B cell (primary cell): ENCODE data around the gene DLST. TPM values are rescaled to one million over a fixed set of nuclear protein-coding genes. Genes with fewer than 3 reads are reported as not detected.

ENCODE experiments used
- ATAC-seq: fragments of 200-7000 bp; cut with Tn5 transposase; one replicate; pipeline ENCODE4 v1.10.0; 2021; ENCODE audit warnings: low read depth, mild to moderate bottlenecking, moderate number of reproducible peaks, moderate library complexity
- CTCF ChIA-PET: fragments of 350-600 bp; sonication (Branson Sonifier 250); formaldehyde crosslinking; loops from one replicate; lab custom pipeline; 2021; ENCODE audit warnings: antibody characterized with exemption, inconsistent platforms; lab: Charles Lee
- POLR2A ChIA-PET: fragments of 350-600 bp; sonication (Branson Sonifier 250); formaldehyde crosslinking; loops from one replicate; lab custom pipeline; 2021; ENCODE audit warnings: antibody characterized with exemption; lab: Charles Lee
- DNase-seq: peaks from one replicate; pipeline ENCODE4 v3.0.0; 2013
- H2AFZ ChIP-seq: 2 replicates; pipeline ENCODE4 v1.6.1; 2012; ENCODE audit warnings: mild to moderate bottlenecking, low read depth, low read length; ENCODE audit not compliant: insufficient read depth, poor library complexity, severe bottlenecking
- H3K27ac ChIP-seq, 2 donors: 1 replicate in 1 of 2; 2 replicates in 1 of 2; pipeline ENCODE4 v1.5.1; 2012 to 2013; ENCODE audit warnings: low read length in 2 of 2, mild to moderate bottlenecking in 2 of 2, moderate library complexity in 1 of 2
- H3K27me3 ChIP-seq, 4 experiments: fragments of 200-600 bp in 1 of 4; sonication (generic) in 1 of 4; replicated peaks in 1 of 4; 1 replicate in 2 of 4; 2 replicates in 2 of 4; pipeline versions ENCODE4 v1.6.1 to v1.7.0; 2013 to 2016; ENCODE audit warnings: low read length in 3 of 4, mild to moderate bottlenecking in 2 of 4, mixed read lengths in 1 of 4, moderate library complexity in 1 of 4; ENCODE audit not compliant: insufficient read depth in 4 of 4, control insufficient read depth in 3 of 4; ENCODE audit errors: control extremely low read depth in 1 of 4
- H3K36me3 ChIP-seq, 2 experiments: replicated peaks in 1 of 2; 1 replicate in 1 of 2; 2 replicates in 1 of 2; pipeline versions ENCODE4 v1.6.1 to v1.7.1; 2013; ENCODE audit warnings: low read length in 1 of 2; ENCODE audit not compliant: insufficient read depth in 2 of 2, control insufficient read depth in 1 of 2; ENCODE audit errors: control extremely low read depth in 1 of 2, extremely low read depth in 1 of 2
- H3K4me1 ChIP-seq, 2 donors: fragments of 200-600 bp in 1 of 2; sonication (generic) in 1 of 2; 1 replicate in 1 of 2; 2 replicates in 1 of 2; pipeline versions ENCODE4 v1.5.1 to v1.6.1; 2013 to 2017; ENCODE audit warnings: low read length in 2 of 2; ENCODE audit not compliant: control insufficient read depth in 2 of 2, insufficient read depth in 2 of 2
- H3K4me2 ChIP-seq: replicated peaks from 2 replicates; pipeline ENCODE3; 2012; ENCODE audit warnings: mild to moderate bottlenecking, low read depth, low read length; ENCODE audit not compliant: poor library complexity, severe bottlenecking
- H3K4me3 ChIP-seq, 5 experiments: fragments of 200-600 bp in 1 of 5; sonication (generic) in 1 of 5; 1 replicate in 3 of 5; 2 replicates in 2 of 5; pipeline versions ENCODE4 v1.5.1 to v1.7.0; 2011 to 2016; ENCODE audit warnings: low read length in 4 of 5, mild to moderate bottlenecking in 4 of 5, low read depth in 2 of 5, control low read depth in 1 of 5, moderate library complexity in 1 of 5; ENCODE audit not compliant: insufficient read depth in 1 of 5; ENCODE audit errors: control extremely low read depth in 1 of 5, extremely low read depth in 1 of 5
- H3K79me2 ChIP-seq: fragments of 200-600 bp; sonication (generic); one replicate; pipeline ENCODE4 v1.6.0; 2016; ENCODE audit warnings: low read length; ENCODE audit not compliant: control insufficient read depth, insufficient read depth
- H3K9ac ChIP-seq: fragments of 200-600 bp; sonication (generic); 2 replicates; pipeline ENCODE4 v1.6.1; 2017; ENCODE audit warnings: mild to moderate bottlenecking, low read length, moderate library complexity
- H3K9me3 ChIP-seq, 3 donors: one replicate each; pipeline versions ENCODE4 v1.6.1 to v1.7.1; 2013; ENCODE audit warnings: low read length in 2 of 3; ENCODE audit not compliant: control insufficient read depth in 2 of 3, insufficient read depth in 1 of 3; ENCODE audit errors: control extremely low read depth in 1 of 3
- H4K20me1 ChIP-seq: 2 replicates; pipeline ENCODE4 v1.6.0; 2012; ENCODE audit warnings: mild to moderate bottlenecking, low read length; ENCODE audit not compliant: insufficient read depth, control insufficient read depth, poor library complexity, severe bottlenecking
- H3K27ac Mint-ChIP-seq: one replicate; pipeline ENCODE4 v1.8.0; 2021; ENCODE audit warnings: mixed read lengths
- H3K27me3 Mint-ChIP-seq: one replicate; pipeline ENCODE4 v1.8.0; 2021; ENCODE audit warnings: mixed read lengths
- H3K4me1 Mint-ChIP-seq: one replicate; pipeline ENCODE4 v1.8.0; 2021; ENCODE audit warnings: mixed read lengths
- H3K4me3 Mint-ChIP-seq: one replicate; pipeline ENCODE4 v1.8.0; 2021; ENCODE audit warnings: mixed read lengths
- H3K9me3 Mint-ChIP-seq: one replicate; pipeline ENCODE4 v1.8.0; 2022; ENCODE audit warnings: mixed read lengths; ENCODE audit not compliant: insufficient read depth
- EZH2 ChIP-seq: IDR thresholded peaks from 2 replicates; pipeline ENCODE4 v1.6.1; 2012; ENCODE audit warnings: borderline replicate concordance, low read depth, mild to moderate bottlenecking, moderate library complexity, low read length; ENCODE audit not compliant: insufficient read depth, poor library complexity, severe bottlenecking
- WGBS: methylation state at CpG from one replicate; pipeline ENCODE4 v1.1.5; 2013; ENCODE audit warnings: missing lambda C conversion rate; ENCODE audit not compliant: insufficient coverage; 5-methylcytosine and 5-hydroxymethylcytosine counted together
- intact Hi-C: fragments of 100-400 bp; cut with micrococcal nuclease; formaldehyde crosslinking; loops from one replicate; pipeline ENCODE4 v1.10.0; 2022
- polyA plus RNA-seq: library from polyadenylated mRNA; depleted of rRNA; stranded (reverse); fragments of >200 nt; gene quantifications from 2 replicates; pipeline ENCODE4 v1.2.3, GENCODE V29; 2012
- total RNA-seq, 2 donors: library from RNA; stranded (reverse); fragments of 120-200 nt in 1 of 2; gene quantifications; 1 replicate in 1 of 2; 2 replicates in 1 of 2; pipeline versions ENCODE4 v1.2.3 to v1.2.4, GENCODE V29; 2013 to 2022
- TF ChIP-seq, protein P1 (sequence below): fragments of 200-600 bp; IDR thresholded peaks from one replicate; pipeline ENCODE4 v1.8.0; 2022; ENCODE audit warnings: antibody characterized with exemption, mild to moderate bottlenecking

The DLST gene
- total and polyA plus RNA-seq, 2 donors (not counting 1 experiment from before 2014, with no cell fraction given) = 73.1 to 89.5 TPM

DNA sequence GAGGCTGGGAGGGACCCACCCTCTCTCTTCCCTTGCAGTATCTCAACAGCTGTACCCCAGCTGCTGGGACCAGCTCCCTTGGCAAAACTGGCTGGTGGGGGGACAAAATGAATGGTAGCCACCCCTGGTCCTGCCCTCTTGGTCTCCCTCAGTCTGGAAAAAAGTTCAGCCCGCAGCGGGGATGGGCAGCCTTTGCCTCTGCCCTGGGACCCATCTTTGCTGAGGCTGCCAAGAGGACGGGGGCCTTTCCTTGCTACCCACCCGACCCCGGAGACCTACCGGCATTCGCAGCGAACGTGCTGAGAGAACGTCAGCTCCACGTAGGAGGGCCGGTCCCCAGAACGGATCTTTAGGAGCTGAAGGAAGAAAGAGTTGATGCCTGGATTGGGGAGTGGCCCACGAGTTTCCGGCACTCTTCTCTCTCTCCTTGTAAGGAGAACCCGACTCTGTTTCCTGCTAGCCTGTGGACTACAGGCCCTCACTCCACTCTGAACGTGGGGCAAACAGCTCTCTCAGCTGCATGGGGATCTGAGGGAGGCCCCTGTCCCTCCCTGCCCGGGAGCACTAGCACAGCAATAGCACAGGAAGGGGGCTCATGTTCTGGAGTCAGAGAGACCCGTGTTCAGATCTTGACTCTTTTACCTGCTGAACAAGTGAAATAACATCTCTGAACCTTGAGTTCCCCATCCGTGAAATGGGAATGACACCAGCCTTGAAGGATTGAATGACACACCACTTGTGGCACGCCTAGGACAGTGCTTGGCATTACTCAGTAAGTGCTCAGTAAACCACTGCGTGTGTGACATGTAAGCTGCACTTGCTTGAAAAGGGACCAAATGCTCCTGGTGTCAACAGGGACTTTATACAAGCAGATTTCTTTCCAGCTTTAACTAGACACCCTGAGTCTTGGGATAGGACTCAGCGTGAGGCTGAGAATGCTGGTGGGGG lies 66.8 kb downstream of the DLST start:
- peaks cover 11 to 14% of the 10 kb centered on the region in 2 donors for H3K4me1 ChIP-seq
- no peak overlapping the region for H3K27ac ChIP-seq
- no peak overlapping the region for H3K4me3 ChIP-seq
- ATAC-seq = no peak
- H3K9me3 ChIP-seq = no peaks in the 10 kb centered on the region
- no peak overlapping the region for H3K9ac ChIP-seq
- peaks cover 0 to 9% (median 0%) of the 10 kb centered on the region in 4 experiments for H3K27me3 ChIP-seq
- no peak overlapping the region for H3K4me2 ChIP-seq
- TF ChIP-seq, protein P1, sequence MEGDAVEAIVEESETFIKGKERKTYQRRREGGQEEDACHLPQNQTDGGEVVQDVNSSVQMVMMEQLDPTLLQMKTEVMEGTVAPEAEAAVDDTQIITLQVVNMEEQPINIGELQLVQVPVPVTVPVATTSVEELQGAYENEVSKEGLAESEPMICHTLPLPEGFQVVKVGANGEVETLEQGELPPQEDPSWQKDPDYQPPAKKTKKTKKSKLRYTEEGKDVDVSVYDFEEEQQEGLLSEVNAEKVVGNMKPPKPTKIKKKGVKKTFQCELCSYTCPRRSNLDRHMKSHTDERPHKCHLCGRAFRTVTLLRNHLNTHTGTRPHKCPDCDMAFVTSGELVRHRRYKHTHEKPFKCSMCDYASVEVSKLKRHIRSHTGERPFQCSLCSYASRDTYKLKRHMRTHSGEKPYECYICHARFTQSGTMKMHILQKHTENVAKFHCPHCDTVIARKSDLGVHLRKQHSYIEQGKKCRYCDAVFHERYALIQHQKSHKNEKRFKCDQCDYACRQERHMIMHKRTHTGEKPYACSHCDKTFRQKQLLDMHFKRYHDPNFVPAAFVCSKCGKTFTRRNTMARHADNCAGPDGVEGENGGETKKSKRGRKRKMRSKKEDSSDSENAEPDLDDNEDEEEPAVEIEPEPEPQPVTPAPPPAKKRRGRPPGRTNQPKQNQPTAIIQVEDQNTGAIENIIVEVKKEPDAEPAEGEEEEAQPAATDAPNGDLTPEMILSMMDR = no peak
- TF ChIP-seq EZH2 = no peak
- Mint-ChIP-seq H3K4me1 (peaks cover 12% of the 10 kb centered on the region), H3K9me3 (no peaks in the 10 kb centered on the region), H3K27me3 (peaks cover 4% of the 10 kb centered on the region), H3K4me3 (no peak overlapping the region), H3K27ac (no peak overlapping the region)
- no peak for DNase-seq
- WGBS = 95% methylated on average over 10 of the region's 23 CpGs
- no peaks in the 10 kb centered on the region for H4K20me1 ChIP-seq
- ChIA-PET POLR2A (no interaction called here), CTCF (interaction anchor here (1.1 to 6.7 kb wide), 7 partner anchors 11 to 355 kb away, joined by 3 to 71 read pairs (median 7); no protein-coding TSS in a partner anchor)
- intact Hi-C loops = loop anchor here (10.0 kb wide), 1 partner anchor 356 kb away; no protein-coding TSS in a partner anchor
- no peak overlapping the region for H2AFZ ChIP-seq
- H3K79me2 ChIP-seq = no peaks in the 10 kb centered on the region
- no peaks in the 10 kb centered on the region for H3K36me3 ChIP-seq

DNA sequence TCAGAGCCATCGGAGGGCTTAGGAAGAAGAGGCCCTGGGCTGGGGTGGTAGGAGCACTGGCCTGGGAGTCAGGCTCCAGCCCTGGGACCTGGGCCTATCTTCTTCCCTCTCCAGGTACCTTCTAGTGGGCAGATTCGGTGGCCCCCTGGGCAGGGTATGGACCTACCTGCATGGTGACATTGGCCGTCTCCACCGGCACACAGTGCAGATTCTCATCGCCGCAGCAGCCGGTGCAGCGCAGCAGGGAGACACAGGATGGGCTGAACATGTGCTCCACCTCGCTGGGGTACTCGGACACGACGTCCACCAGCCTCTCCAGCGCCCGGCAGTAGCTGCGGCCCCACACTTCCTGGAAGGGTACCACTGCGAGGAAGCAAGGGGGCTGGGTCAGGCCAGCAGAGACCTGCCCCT lies 67.5 kb downstream of the DLST start:
- H3K27me3 Mint-ChIP-seq = peaks cover 8% of the 10 kb centered on the region
- ChIA-PET POLR2A (no interaction called here), CTCF (interaction anchor here (0.5 to 6.7 kb wide), 3 partner anchors 88 to 365 kb away, joined by 3 to 71 read pairs (median 47); no protein-coding TSS in a partner anchor)
- Histone ChIP-seq H3K27me3 (peaks cover 0 to 16% (median 1%) of the 10 kb centered on the region in 4 experiments), H3K4me1 (peaks cover 11 to 14% of the 10 kb centered on the region in 2 donors), H3K9ac (no peak overlapping the region), H3K27ac (no peak overlapping the region), H3K4me2 (no peak overlapping the region), H4K20me1 (no peaks in the 10 kb centered on the region), H3K9me3 (peaks cover 0 to 3% (median 0%) of the 10 kb centered on the region in 3 donors), H3K4me3 (no peak overlapping the region), H3K79me2 (no peaks in the 10 kb centered on the region), H2AFZ (no peak overlapping the region), H3K36me3 (no peaks in the 10 kb centered on the region)
- H3K9me3 Mint-ChIP-seq = no peaks in the 10 kb centered on the region
- DNase-seq (no peak), ATAC-seq (no peak)
- peaks cover 12% of the 10 kb centered on the region for H3K4me1 Mint-ChIP-seq
- intact Hi-C loops = loop anchor here (10.0 kb wide), 1 partner anchor 356 kb away; no protein-coding TSS in a partner anchor
- no peak overlapping the region for H3K27ac Mint-ChIP-seq
- no peak overlapping the region for H3K4me3 Mint-ChIP-seq
- TF ChIP-seq EZH2 = no peak
- TF ChIP-seq, protein P1 = no peak
- WGBS = 94% methylated on average over 16 of the region's 16 CpGs
